Endodermal cell (in vitro differentiated cells): ENCODE results near the gene FAM168B. TPM values are rescaled to one million over a fixed set of nuclear protein-coding genes. Genes with fewer than 3 reads are reported as not detected.
"Not testable (repeated sequence)": the region's sequence is repeated elsewhere in the genome, so short reads cannot be mapped to it uniquely, and the experiment has no call there.

Source experiments
- DNase-seq: peaks from one replicate; pipeline ENCODE4 v3.0.0-alpha.2; 2017
- H3K27ac ChIP-seq: 2 replicates; pipeline ENCODE4 v1.5.1; 2013; ENCODE audit warnings: mild to moderate bottlenecking, low read depth, low read length, moderate library complexity
- H3K27me3 ChIP-seq: 2 replicates; pipeline ENCODE4 v1.6.1; 2013; ENCODE audit warnings: mild to moderate bottlenecking, low read length, moderate library complexity; ENCODE audit not compliant: insufficient read depth, control insufficient read depth, poor library complexity, severe bottlenecking
- H3K36me3 ChIP-seq: 2 replicates; pipeline ENCODE4 v1.7.0; 2013; ENCODE audit warnings: mild to moderate bottlenecking, low read length, moderate library complexity; ENCODE audit not compliant: control insufficient read depth, insufficient read depth
- H3K4me1 ChIP-seq: one replicate; pipeline ENCODE4 v1.7.0; 2013; ENCODE audit warnings: low read length; ENCODE audit not compliant: control insufficient read depth, insufficient read depth
- H3K4me3 ChIP-seq: 2 replicates; pipeline ENCODE4 v1.5.1; 2013; ENCODE audit warnings: mild to moderate bottlenecking, low read length, moderate library complexity
- H3K9ac ChIP-seq: 2 replicates; pipeline ENCODE4 v1.6.1; 2013; ENCODE audit warnings: mild to moderate bottlenecking, low read length, moderate library complexity; ENCODE audit not compliant: poor library complexity, severe bottlenecking; ENCODE audit errors: extremely low read depth
- H3K9me3 ChIP-seq: 2 replicates; pipeline ENCODE4 v1.6.1; 2013; ENCODE audit warnings: mild to moderate bottlenecking, low read length, moderate library complexity; ENCODE audit not compliant: control insufficient read depth
- H3K27ac Mint-ChIP-seq: 2 replicates; pipeline ENCODE4 v1.8.0; 2020; ENCODE audit warnings: mixed read lengths
- H3K27me3 Mint-ChIP-seq: 2 replicates; pipeline ENCODE4 v1.8.0; 2021; ENCODE audit warnings: mild to moderate bottlenecking, mixed read lengths; ENCODE audit not compliant: insufficient read depth
- H3K36me3 Mint-ChIP-seq: 2 replicates; pipeline ENCODE4 v1.8.0; 2020; ENCODE audit warnings: low read depth, mixed read lengths
- H3K4me1 Mint-ChIP-seq: 2 replicates; pipeline ENCODE4 v1.8.0; 2020; ENCODE audit warnings: mixed read lengths
- H3K4me3 Mint-ChIP-seq: 2 replicates; pipeline ENCODE4 v1.8.0; 2020; ENCODE audit warnings: mild to moderate bottlenecking, moderate library complexity, mixed read lengths
- H3K9me3 Mint-ChIP-seq: 2 replicates; pipeline ENCODE4 v1.8.0; 2020; ENCODE audit warnings: mild to moderate bottlenecking, mixed read lengths
- WGBS, 2 experiments: methylation state at CpG; one replicate each; pipeline versions ENCODE4 v1.1.5 to v1.1.7; 2013; ENCODE audit warnings: missing lambda C conversion rate in 2 of 2, mixed read lengths in 1 of 2; ENCODE audit not compliant: insufficient coverage in 1 of 2, insufficient read length in 1 of 2; 5-methylcytosine and 5-hydroxymethylcytosine counted together
- total RNA-seq, 2 donors: library from RNA; stranded (reverse); fragmentation: NEBNext Ultra II Directional in 1 of 2; extraction: Animal tissue kit (Norgen Biotek cat#: 25700) in 1 of 2; gene quantifications; 2 replicates in 1 of 2; 3 replicates in 1 of 2; pipeline ENCODE4 v1.2.1, GENCODE V29; 2021
- TF ChIP-seq, protein P1 (sequence below): fragments of 200-600 bp; sonication (generic); conservative IDR thresholded peaks from 2 replicates; pipeline ENCODE4 v1.5.0; 2021; ENCODE audit warnings: antibody characterized with exemption, mild to moderate bottlenecking

Gene FAM168B
- total RNA-seq, 2 donors from 2014 or later, result 77.5 to 77.6 TPM

GRCh38 chr2:131085646-131086045, 7.6 kb downstream of the FAM168B start:
- Mint-ChIP-seq H3K27ac (peak overlapping the region; percentile 78), H3K27me3 (no peaks in the 10 kb centered on the region), H3K4me1 (peaks cover 17% of the 10 kb centered on the region), H3K4me3 (no peak overlapping the region), H3K36me3 (peaks cover 80% of the 10 kb centered on the region), H3K9me3 (no peaks in the 10 kb centered on the region)
- TF ChIP-seq, protein P1, sequence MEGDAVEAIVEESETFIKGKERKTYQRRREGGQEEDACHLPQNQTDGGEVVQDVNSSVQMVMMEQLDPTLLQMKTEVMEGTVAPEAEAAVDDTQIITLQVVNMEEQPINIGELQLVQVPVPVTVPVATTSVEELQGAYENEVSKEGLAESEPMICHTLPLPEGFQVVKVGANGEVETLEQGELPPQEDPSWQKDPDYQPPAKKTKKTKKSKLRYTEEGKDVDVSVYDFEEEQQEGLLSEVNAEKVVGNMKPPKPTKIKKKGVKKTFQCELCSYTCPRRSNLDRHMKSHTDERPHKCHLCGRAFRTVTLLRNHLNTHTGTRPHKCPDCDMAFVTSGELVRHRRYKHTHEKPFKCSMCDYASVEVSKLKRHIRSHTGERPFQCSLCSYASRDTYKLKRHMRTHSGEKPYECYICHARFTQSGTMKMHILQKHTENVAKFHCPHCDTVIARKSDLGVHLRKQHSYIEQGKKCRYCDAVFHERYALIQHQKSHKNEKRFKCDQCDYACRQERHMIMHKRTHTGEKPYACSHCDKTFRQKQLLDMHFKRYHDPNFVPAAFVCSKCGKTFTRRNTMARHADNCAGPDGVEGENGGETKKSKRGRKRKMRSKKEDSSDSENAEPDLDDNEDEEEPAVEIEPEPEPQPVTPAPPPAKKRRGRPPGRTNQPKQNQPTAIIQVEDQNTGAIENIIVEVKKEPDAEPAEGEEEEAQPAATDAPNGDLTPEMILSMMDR, result no peak
- Histone ChIP-seq H3K27ac (no peak overlapping the region), H3K36me3 (peaks cover 86% of the 10 kb centered on the region), H3K9me3 (peaks cover 9% of the 10 kb centered on the region), H3K27me3 (no peaks in the 10 kb centered on the region), H3K4me1 (no peaks in the 10 kb centered on the region), H3K9ac (no peak overlapping the region), H3K4me3 (no peak overlapping the region)
- DNase-seq, result no peak
- WGBS, 2 experiments, result 99 to 100% methylated on average over 1 to 2 of the region's 2 CpGs

- Mint-ChIP-seq H3K9me3 (no peaks in the 10 kb centered on the region), H3K36me3 (peaks cover 84% of the 10 kb centered on the region), H3K4me3 (no peak overlapping the region), H3K4me1 (peaks cover 35% of the 10 kb centered on the region), H3K27me3 (no peaks in the 10 kb centered on the region), H3K27ac (peak overlapping the region; percentile 31)
- H3K4me3 ChIP-seq, result no peak overlapping the region
- H3K27ac ChIP-seq, result no peak overlapping the region
- H3K36me3 ChIP-seq, result peaks cover 82% of the 10 kb centered on the region
- H3K9me3 ChIP-seq, result peaks cover 9% of the 10 kb centered on the region
- no peak for DNase-seq
- WGBS, 2 experiments, result 94 to 97% methylated on average over 4 of the region's 4 CpGs
- no peak overlapping the region for H3K9ac ChIP-seq
- peaks cover 7% of the 10 kb centered on the region for H3K4me1 ChIP-seq
- H3K27me3 ChIP-seq, result no peaks in the 10 kb centered on the region
- TF ChIP-seq, protein P1, result no peak
These were observed 12.1 kb downstream of the FAM168B start for GRCh38 chr2:131081190-131081589.

DNA sequence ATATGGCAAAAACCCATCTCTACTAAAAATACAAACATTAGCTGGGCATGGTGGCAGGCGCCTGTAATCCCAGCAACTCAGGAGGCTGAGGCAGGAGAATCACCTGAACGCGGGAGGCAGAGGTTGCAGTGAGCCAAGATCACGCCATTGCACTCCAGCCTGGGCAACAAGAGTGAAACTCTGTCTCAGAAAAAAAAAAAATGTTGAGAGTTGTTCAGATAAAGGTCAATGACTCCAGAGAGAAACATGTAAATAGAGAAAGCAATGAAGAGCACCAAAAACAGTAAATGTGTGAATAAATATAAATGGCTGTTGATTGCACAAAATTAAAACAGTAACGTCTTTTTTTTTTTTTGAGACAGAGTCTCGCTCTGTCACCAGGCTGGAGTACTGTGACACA, 13.3 kb downstream of the FAM168B start:
- Mint-ChIP-seq H3K36me3 (peaks cover 83% of the 10 kb centered on the region), H3K4me1 (peaks cover 41% of the 10 kb centered on the region)
- not testable (repeated sequence) for H3K9ac ChIP-seq, H3K9me3 ChIP-seq, H3K4me3 ChIP-seq, H3K9me3 Mint-ChIP-seq, H3K4me3 Mint-ChIP-seq, H3K27ac Mint-ChIP-seq, H3K27me3 Mint-ChIP-seq, H3K4me1 ChIP-seq, H3K27ac ChIP-seq, DNase-seq, H3K27me3 ChIP-seq
- peaks cover 82% of the 10 kb centered on the region for H3K36me3 ChIP-seq
- WGBS, 2 experiments, result 89 to 96% methylated on average over 6 of the region's 6 CpGs

DNA sequence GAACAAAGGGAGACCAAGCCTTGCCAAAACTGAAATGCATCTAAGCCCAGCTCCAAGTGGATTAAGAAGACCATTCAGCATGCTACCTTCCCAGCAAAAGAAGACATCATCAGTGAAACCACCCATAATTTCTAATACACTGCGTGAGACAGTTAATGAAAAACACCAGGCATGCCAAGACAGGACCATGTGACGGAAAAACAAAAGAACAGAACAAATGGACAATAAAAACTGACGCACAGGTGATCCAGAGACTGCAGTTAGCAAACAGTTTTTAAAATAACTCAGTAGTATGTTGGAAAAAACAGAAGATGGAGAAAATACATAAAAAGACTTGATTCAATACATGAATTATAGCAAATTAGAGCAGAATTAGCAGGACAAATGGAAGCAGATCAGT, 15.3 kb downstream of the FAM168B start:
- no peak for DNase-seq
- H3K27ac Mint-ChIP-seq, result peak overlapping the region; percentile 87
- no peak overlapping the region for H3K4me3 Mint-ChIP-seq
- H3K27me3 ChIP-seq, result no peaks in the 10 kb centered on the region
- H3K36me3 ChIP-seq, result peaks cover 87% of the 10 kb centered on the region
- peaks cover 46% of the 10 kb centered on the region for H3K4me1 Mint-ChIP-seq
- H3K9me3 Mint-ChIP-seq, result no peaks in the 10 kb centered on the region
- no peak overlapping the region for H3K27ac ChIP-seq
- H3K9ac ChIP-seq, result no peak overlapping the region
- no peak overlapping the region for H3K4me3 ChIP-seq
- peaks cover 87% of the 10 kb centered on the region for H3K36me3 Mint-ChIP-seq
- peaks cover 7% of the 10 kb centered on the region for H3K4me1 ChIP-seq
- TF ChIP-seq, protein P1, result no peak
- no peaks in the 10 kb centered on the region for H3K9me3 ChIP-seq
- H3K27me3 Mint-ChIP-seq, result no peaks in the 10 kb centered on the region
- WGBS, 2 experiments, result 93 to 100% methylated on average over 2 to 3 of the region's 3 CpGs
